HepG2 (cell line): ENCODE results near the gene ADAMTS13. TPM values are rescaled to one million over a fixed set of nuclear protein-coding genes. Genes with fewer than 3 reads are reported as not detected.

Source experiments
- ATAC-seq: fragments of 200-7000 bp; cut with Tn5 transposase; 3 replicates; pipeline ENCODE4 v1.9.1; 2020; ENCODE audit warnings: mild to moderate bottlenecking, moderate library complexity
- BruUV-seq: library from RNA; stranded (reverse); fragments of 400-500 nt; replicated peaks from 2 replicates; lab custom pipeline; 2021; lab: Mats Ljungman, UMichigan
- CTCF ChIA-PET: fragments of 300-600 bp; formaldehyde crosslinking; extraction: SDS; loops from one replicate; lab custom pipeline; 2021; ENCODE audit warnings: low total read pairs, inconsistent platforms, low intra/inter-chr PET ratio; lab: Yijun Ruan, JAX
- POLR2A ChIA-PET: fragments of 350-600 bp; sonication (Branson Sonifier 250); formaldehyde crosslinking; loops from one replicate; lab custom pipeline; 2020; ENCODE audit warnings: antibody characterized with exemption, inconsistent platforms; lab: Yijun Ruan, JAX
- DNase-seq: peaks from one replicate; pipeline ENCODE4 v3.0.0-alpha.2; 2015; ENCODE audit warnings: low spot score
- FAIRE-seq: peaks from 3 replicates; lab custom pipeline; 2011; peaks lifted over from hg19 to GRCh38; lab: Jason Lieb, UNC
- H2AFZ ChIP-seq: one replicate; pipeline ENCODE4 v1.6.1; 2011; ENCODE audit warnings: low read length, inconsistent platforms
- H3K27ac ChIP-seq: fragments of 300-600 bp; 3 replicates; pipeline ENCODE4 v1.8.0; 2011; ENCODE audit warnings: mixed run types, mild to moderate bottlenecking, mixed read lengths, low read length, inconsistent platforms; ENCODE audit not compliant: insufficient read depth; ENCODE audit errors: extremely low read length
- H3K27me3 ChIP-seq, 2 experiments: fragments of 200-600 bp in 1 of 2; 2 replicates in 1 of 2; 3 replicates in 1 of 2; pipeline versions ENCODE4 v1.6.0 to v1.8.0; 2011; ENCODE audit warnings: low read length in 2 of 2, mild to moderate bottlenecking in 2 of 2, moderate library complexity in 2 of 2, inconsistent platforms in 1 of 2; ENCODE audit not compliant: insufficient read depth in 2 of 2, control insufficient read depth in 1 of 2
- H3K36me3 ChIP-seq, 2 experiments: fragments of 200-600 bp in 1 of 2; replicated peaks in 1 of 2; 2 replicates in 1 of 2; 3 replicates in 1 of 2; pipeline versions ENCODE4 v1.5.1 to v1.8.0; 2011; ENCODE audit warnings: low read length in 2 of 2, inconsistent platforms in 1 of 2; ENCODE audit not compliant: insufficient read depth in 2 of 2, control insufficient read depth in 1 of 2
- H3K4me1 ChIP-seq: 2 replicates; pipeline ENCODE4 v1.5.1; 2012; ENCODE audit warnings: low read length, inconsistent platforms; ENCODE audit not compliant: insufficient read depth
- H3K4me2 ChIP-seq: 2 replicates; pipeline ENCODE4 v1.6.0; 2011; ENCODE audit warnings: low read depth, low read length, inconsistent platforms
- H3K4me3 ChIP-seq, 3 experiments: fragments of 200-600 bp in 1 of 3; sonication (generic), shearing (Covaris generic) in 1 of 3; replicated peaks in 1 of 3; 2 replicates each; pipeline ENCODE4 v1.5.1; 2011 to 2016; ENCODE audit warnings: low read length in 3 of 3, inconsistent platforms in 2 of 3, low read depth in 2 of 3, mild to moderate bottlenecking in 2 of 3, control low read depth in 1 of 3, mixed read lengths in 1 of 3; ENCODE audit not compliant: insufficient read depth in 1 of 3
- H3K79me2 ChIP-seq: one replicate; pipeline ENCODE4 v1.6.1; 2011; ENCODE audit warnings: low read length, inconsistent platforms; ENCODE audit not compliant: insufficient read depth
- H3K9ac ChIP-seq: 2 replicates; pipeline ENCODE4 v1.6.0; 2011; ENCODE audit warnings: mild to moderate bottlenecking, low read depth, low read length, inconsistent platforms; ENCODE audit not compliant: insufficient read depth
- H3K9me3 ChIP-seq: 2 replicates; pipeline ENCODE4 v1.5.1; 2012; ENCODE audit warnings: mild to moderate bottlenecking, low read length
- H4K20me1 ChIP-seq: 2 replicates; pipeline ENCODE4 v1.6.0; 2011; ENCODE audit warnings: inconsistent platforms, mild to moderate bottlenecking, low read length, moderate library complexity; ENCODE audit not compliant: insufficient read depth
- BHLHE40 ChIP-seq: IDR thresholded peaks from 2 replicates; pipeline ENCODE4 v1.6.1; 2011; ENCODE audit warnings: low read length, improper control_type of control experiment
- FOSL1 ChIP-seq: sonication (generic); formaldehyde crosslinking; IDR thresholded peaks from 2 replicates; pipeline ENCODE4 v1.9.0; 2021; ENCODE audit warnings: missing genetic modification reagents, borderline replicate concordance
- KDM5A ChIP-seq: fragments of 200-600 bp; sonication (generic); IDR thresholded peaks from 2 replicates; pipeline ENCODE4 v1.7.0; 2018; ENCODE audit warnings: antibody characterized with exemption, mild to moderate bottlenecking, low read length, borderline replicate concordance
- NAIF1 ChIP-seq: sonication (generic); formaldehyde crosslinking; IDR thresholded peaks from 2 replicates; pipeline ENCODE4 v1.5.0; 2020; ENCODE audit warnings: mild to moderate bottlenecking, missing genetic modification reagents, borderline replicate concordance
- POLR2A ChIP-seq, 2 experiments: IDR thresholded peaks; 2 replicates each; pipeline ENCODE4 v1.6.1; 2011; ENCODE audit warnings: low read depth in 2 of 2, low read length in 2 of 2, mild to moderate bottlenecking in 1 of 2, moderate library complexity in 1 of 2; ENCODE audit not compliant: insufficient read depth in 1 of 2
- TCF12 ChIP-seq, 2 experiments: fragments of 450-650 bp in 1 of 2; sonication (generic) in 1 of 2; formaldehyde crosslinking in 1 of 2; IDR thresholded peaks; 2 replicates each; pipeline versions ENCODE4 v1.6.1 to v1.8.0; 2017 to 2022; ENCODE audit warnings: antibody characterized with exemption in 1 of 2, mild to moderate bottlenecking in 1 of 2, missing genetic modification reagents in 1 of 2, moderate library complexity in 1 of 2
- UBTF ChIP-seq: sonication (generic); formaldehyde crosslinking; IDR thresholded peaks from 2 replicates; pipeline ENCODE4 v1.4.0; 2020; ENCODE audit warnings: mild to moderate bottlenecking, missing genetic modification reagents
- ZBTB37 ChIP-seq: sonication (generic); formaldehyde crosslinking; IDR thresholded peaks from 2 replicates; pipeline ENCODE4 v1.4.0; 2020; ENCODE audit warnings: mild to moderate bottlenecking, missing genetic modification reagents
- ZNF24 ChIP-seq: fragments of 450-650 bp; IDR thresholded peaks from 2 replicates; pipeline ENCODE4 v1.6.1; 2017; ENCODE audit warnings: antibody characterized with exemption, mild to moderate bottlenecking
- ZNF274 ChIP-seq: sonication (generic); formaldehyde crosslinking; IDR thresholded peaks from 2 replicates; pipeline ENCODE4 v1.5.1; 2020; ENCODE audit warnings: mild to moderate bottlenecking, missing genetic modification reagents
- ZNF30 ChIP-seq: sonication (generic); formaldehyde crosslinking; IDR thresholded peaks from 2 replicates; pipeline ENCODE4 v1.5.0; 2020; ENCODE audit warnings: mild to moderate bottlenecking, missing genetic modification reagents
- ZNF354B ChIP-seq: sonication (generic); formaldehyde crosslinking; IDR thresholded peaks from 2 replicates; pipeline ENCODE4 v1.8.0; 2022; ENCODE audit warnings: mild to moderate bottlenecking, missing genetic modification reagents
- ZNF460 ChIP-seq: sonication (generic); formaldehyde crosslinking; IDR thresholded peaks from 2 replicates; pipeline ENCODE4 v1.5.1; 2020; ENCODE audit warnings: missing genetic modification reagents, mild to moderate bottlenecking, borderline replicate concordance
- WGBS: methylation state at CpG from one replicate; pipeline ENCODE4 v1.1.6; 2017; ENCODE audit warnings: low lambda C conversion rate; 5-methylcytosine and 5-hydroxymethylcytosine counted together
- in situ Hi-C: cut with HindIII; loops from 2 replicates; pipeline ENCODE4 v1.10.0; 2017; ENCODE audit warnings: low pct_unique_long_range_greater_than_20kb; ENCODE audit not compliant: extremely low pct_ligation_motif_present
- intact Hi-C: fragments of 100-400 bp; cut with micrococcal nuclease; formaldehyde crosslinking; loops from one replicate; pipeline ENCODE4 v1.10.0; 2022; ENCODE audit not compliant: unreplicated experiment
- polyA plus RNA-seq, 8 experiments: library from polyadenylated mRNA; depleted of rRNA in 3 of 8; stranded (reverse) in 7 of 8; unstranded in 1 of 8; fragments of >200 nt; fragmentation: Illumina TruSeq in 4 of 8; extraction: Trizol in 4 of 8; gene quantifications; 2 replicates each; pipeline versions ENCODE4 v1.2.1 to v1.2.3, GENCODE V29; 2011 to 2016; ENCODE audit warnings: low read depth in 4 of 8, missing spikeins in 1 of 8, mixed read lengths in 1 of 8; ENCODE audit not compliant: insufficient read depth in 1 of 8
- total RNA-seq, 5 experiments: library from RNA; depleted of rRNA; stranded (reverse); fragments of >200 nt; fragmentation: Illumina TruSeq; extraction: Trizol; gene quantifications; 2 replicates each; pipeline ENCODE4 v1.2.3, GENCODE V29; 2016; ENCODE audit warnings: low read depth in 1 of 5
- TF ChIP-seq, protein P1 (sequence below): sonication (generic); formaldehyde crosslinking; conservative IDR thresholded peaks from 2 replicates; pipeline ENCODE4 v1.8.1; 2023; ENCODE audit warnings: missing genetic modification reagents
- TF ChIP-seq, protein P2 (sequence below): sonication (generic); formaldehyde crosslinking; IDR thresholded peaks from 2 replicates; pipeline ENCODE4 v1.5.1; 2020; ENCODE audit warnings: mild to moderate bottlenecking, missing genetic modification reagents, moderate library complexity

ADAMTS13 gene
- total and polyA plus RNA-seq, 2 of the 13 experiments (the other 11 are each of a cell fraction or from before 2014, with no cell fraction given): 0.91 to 4.5 TPM

DNA sequence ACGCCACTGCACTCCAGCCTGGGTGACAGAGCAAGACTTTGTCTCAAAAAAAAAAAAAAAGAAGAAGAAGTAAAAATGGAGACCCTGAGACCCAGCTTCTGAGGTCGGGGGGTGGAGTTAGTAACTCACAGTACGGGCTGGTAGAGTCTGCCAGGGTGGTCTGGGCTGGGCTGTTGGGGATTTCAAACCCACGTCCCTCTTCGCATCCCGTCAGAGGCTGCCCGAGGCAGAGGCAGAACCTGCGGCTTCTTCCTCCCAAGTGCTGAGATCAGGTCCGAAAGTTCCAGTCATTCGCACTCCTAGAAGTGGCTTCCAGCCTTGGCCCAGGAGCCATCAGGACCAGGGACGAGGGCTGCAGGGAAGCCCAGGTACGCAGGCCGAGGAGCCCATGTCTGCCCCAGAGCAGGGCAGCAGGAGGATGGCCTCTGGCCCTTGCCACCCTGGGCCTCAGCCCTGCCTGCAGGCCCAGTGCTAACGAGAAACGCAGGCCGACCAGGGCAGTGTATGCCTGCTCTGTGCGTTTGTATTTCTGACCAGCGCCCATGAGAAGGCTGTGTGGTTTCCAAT, 66.6 kb downstream of the ADAMTS13 start:
- no peak overlapping the region for H3K4me2 ChIP-seq
- H3K4me1 ChIP-seq: peaks cover 74% of the 10 kb centered on the region
- H3K9me3 ChIP-seq: no peaks in the 10 kb centered on the region
- no peak overlapping the region for H3K27ac ChIP-seq
- ChIA-PET POLR2A (no interaction called here), CTCF (interaction anchor here (1.1 kb wide), 1 partner anchor 81 kb away, joined by 3 read pairs; no protein-coding TSS in a partner anchor)
- intact Hi-C loops: loop anchor here (5.0 kb wide), 1 partner anchor 131 kb away; the partner anchor contains the start of genes SURF1 and SURF2
- H2AFZ ChIP-seq: no peak overlapping the region
- in situ Hi-C loops: loop anchor here (5.0 kb wide), 3 partner anchors 81 to 301 kb away; partner anchors contain the start of genes SURF1 and SURF2
- no peaks in the 10 kb centered on the region for H4K20me1 ChIP-seq
- ATAC-seq (no peak), FAIRE-seq (no peak), DNase-seq (no peak)
- no peaks in the 10 kb centered on the region for H3K36me3 ChIP-seq
- no peak overlapping the region for H3K9ac ChIP-seq
- 60% methylated on average over 8 of the region's 18 CpGs for WGBS
- no peak overlapping the region for H3K4me3 ChIP-seq
- TF ChIP-seq UBTF (CRISPR knock-in tag): no peak
- TF ChIP-seq, protein P1, sequence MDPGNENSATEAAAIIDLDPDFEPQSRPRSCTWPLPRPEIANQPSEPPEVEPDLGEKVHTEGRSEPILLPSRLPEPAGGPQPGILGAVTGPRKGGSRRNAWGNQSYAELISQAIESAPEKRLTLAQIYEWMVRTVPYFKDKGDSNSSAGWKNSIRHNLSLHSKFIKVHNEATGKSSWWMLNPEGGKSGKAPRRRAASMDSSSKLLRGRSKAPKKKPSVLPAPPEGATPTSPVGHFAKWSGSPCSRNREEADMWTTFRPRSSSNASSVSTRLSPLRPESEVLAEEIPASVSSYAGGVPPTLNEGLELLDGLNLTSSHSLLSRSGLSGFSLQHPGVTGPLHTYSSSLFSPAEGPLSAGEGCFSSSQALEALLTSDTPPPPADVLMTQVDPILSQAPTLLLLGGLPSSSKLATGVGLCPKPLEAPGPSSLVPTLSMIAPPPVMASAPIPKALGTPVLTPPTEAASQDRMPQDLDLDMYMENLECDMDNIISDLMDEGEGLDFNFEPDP (CRISPR knock-in tag): no peak
- no peak for TF ChIP-seq ZBTB37 (CRISPR knock-in tag)
- no peak for TF ChIP-seq ZNF24
- TF ChIP-seq ZNF460 (CRISPR knock-in tag): no peak
- TF ChIP-seq, protein P2, sequence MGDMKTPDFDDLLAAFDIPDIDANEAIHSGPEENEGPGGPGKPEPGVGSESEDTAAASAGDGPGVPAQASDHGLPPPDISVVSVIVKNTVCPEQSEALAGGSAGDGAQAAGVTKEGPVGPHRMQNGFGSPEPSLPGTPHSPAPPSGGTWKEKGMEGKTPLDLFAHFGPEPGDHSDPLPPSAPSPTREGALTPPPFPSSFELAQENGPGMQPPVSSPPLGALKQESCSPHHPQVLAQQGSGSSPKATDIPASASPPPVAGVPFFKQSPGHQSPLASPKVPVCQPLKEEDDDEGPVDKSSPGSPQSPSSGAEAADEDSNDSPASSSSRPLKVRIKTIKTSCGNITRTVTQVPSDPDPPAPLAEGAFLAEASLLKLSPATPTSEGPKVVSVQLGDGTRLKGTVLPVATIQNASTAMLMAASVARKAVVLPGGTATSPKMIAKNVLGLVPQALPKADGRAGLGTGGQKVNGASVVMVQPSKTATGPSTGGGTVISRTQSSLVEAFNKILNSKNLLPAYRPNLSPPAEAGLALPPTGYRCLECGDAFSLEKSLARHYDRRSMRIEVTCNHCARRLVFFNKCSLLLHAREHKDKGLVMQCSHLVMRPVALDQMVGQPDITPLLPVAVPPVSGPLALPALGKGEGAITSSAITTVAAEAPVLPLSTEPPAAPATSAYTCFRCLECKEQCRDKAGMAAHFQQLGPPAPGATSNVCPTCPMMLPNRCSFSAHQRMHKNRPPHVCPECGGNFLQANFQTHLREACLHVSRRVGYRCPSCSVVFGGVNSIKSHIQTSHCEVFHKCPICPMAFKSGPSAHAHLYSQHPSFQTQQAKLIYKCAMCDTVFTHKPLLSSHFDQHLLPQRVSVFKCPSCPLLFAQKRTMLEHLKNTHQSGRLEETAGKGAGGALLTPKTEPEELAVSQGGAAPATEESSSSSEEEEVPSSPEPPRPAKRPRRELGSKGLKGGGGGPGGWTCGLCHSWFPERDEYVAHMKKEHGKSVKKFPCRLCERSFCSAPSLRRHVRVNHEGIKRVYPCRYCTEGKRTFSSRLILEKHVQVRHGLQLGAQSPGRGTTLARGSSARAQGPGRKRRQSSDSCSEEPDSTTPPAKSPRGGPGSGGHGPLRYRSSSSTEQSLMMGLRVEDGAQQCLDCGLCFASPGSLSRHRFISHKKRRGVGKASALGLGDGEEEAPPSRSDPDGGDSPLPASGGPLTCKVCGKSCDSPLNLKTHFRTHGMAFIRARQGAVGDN (CRISPR knock-in tag): no peak
- TF ChIP-seq ZNF354B (CRISPR knock-in tag): no peak
- no peak for TF ChIP-seq FOSL1
- no peak for TF ChIP-seq POLR2A (IDR thresholded peaks at IDR 0.05; ENCODE audit: insufficient read depth in 1 of 2, low read depth in 2 of 2, low read length in 2 of 2)
- TF ChIP-seq ZNF30: no peak
- no peak for TF ChIP-seq KDM5A
- TF ChIP-seq ZNF274: no peak
- TF ChIP-seq BHLHE40: no peak
- TF ChIP-seq NAIF1 (CRISPR knock-in tag): no peak
- TF ChIP-seq TCF12 (IDR thresholded peaks at IDR 0.05): no peak
- TF ChIP-seq TCF12 (CRISPR knock-in tag; IDR thresholded peaks at IDR 0.05): no peak
- no TSS peak for BruUV-seq
- H3K27me3 ChIP-seq: peaks cover 14 to 69% of the 10 kb centered on the region in 2 experiments
- no peaks in the 10 kb centered on the region for H3K79me2 ChIP-seq
